ENCODE results near the gene TCTN3.
"Not testable (repeated sequence)": the region's sequence is repeated elsewhere in the genome, so short reads cannot be mapped to it uniquely, and the experiment has no call there.

TCTN3 gene

GRCh38 chr10:95637911-95638310 lies 55.8 kb downstream of the TCTN3 start:
- FAIRE-seq: no peak
- no peak for DNase-seq (ENCODE audit: insufficient read length, low spot score)

GRCh38 chr10:95637140-95637539 lies 56.6 kb downstream of the TCTN3 start:
- FAIRE-seq (no peak), DNase-seq (ENCODE audit: insufficient read length, low spot score) (no peak)

GRCh38 chr10:95635319-95635733 lies 58.4 kb downstream of the TCTN3 start:
- no peak for DNase-seq (ENCODE audit: insufficient read length, low spot score)
- no peak for FAIRE-seq

- no peak for DNase-seq (ENCODE audit: insufficient read length, low spot score)
- FAIRE-seq: no peak
Measured at GRCh38 chr10:95628786-95629185, 64.9 kb downstream of the TCTN3 start.

- no peak for DNase-seq (ENCODE audit: insufficient read length, low spot score)
- FAIRE-seq: no peak
Measured at GRCh38 chr10:95626500-95626899, 67.2 kb downstream of the TCTN3 start.

- FAIRE-seq; DNase-seq (ENCODE audit: insufficient read length, low spot score): not testable (repeated sequence)
Measured at GRCh38 chr10:95620415-95620814, 73.3 kb downstream of the TCTN3 start.

GRCh38 chr10:95618101-95618500 lies 75.6 kb downstream of the TCTN3 start:
- FAIRE-seq (no peak), DNase-seq (ENCODE audit: insufficient read length, low spot score) (no peak)

- DNase-seq (ENCODE audit: insufficient read length, low spot score) (no peak), FAIRE-seq (no peak)
Measured at GRCh38 chr10:95616446-95616845, 77.3 kb downstream of the TCTN3 start.

Measured in HTR-8/SVneo (cell line).